DOHH2 (cell line): ENCODE data around the gene KRR1.

Experiments used
- H3F3A ChIP-seq: fragments of 200-600 bp; sonication (generic), shearing (Covaris generic); 2 replicates; pipeline ENCODE4 v1.6.0; 2016; ENCODE audit warnings: antibody characterized with exemption, mild to moderate bottlenecking; ENCODE audit not compliant: control insufficient read depth, insufficient read depth
- H3K27ac ChIP-seq: fragments of 200-600 bp; sonication (generic); 2 replicates; pipeline ENCODE4 v1.5.1; 2014; ENCODE audit warnings: low read depth, mild to moderate bottlenecking, low read length, moderate library complexity
- H3K27me3 ChIP-seq: fragments of 200-600 bp; sonication (generic); 2 replicates; pipeline ENCODE4 v1.6.1; 2014; ENCODE audit warnings: mild to moderate bottlenecking, low read length, mixed read lengths; ENCODE audit not compliant: control insufficient read depth
- H3K36me3 ChIP-seq: fragments of 200-600 bp; sonication (generic); 2 replicates; pipeline ENCODE4 v1.6.1; 2014; ENCODE audit warnings: mild to moderate bottlenecking, low read length, moderate library complexity, mixed read lengths; ENCODE audit not compliant: control insufficient read depth
- H3K4me1 ChIP-seq: fragments of 200-600 bp; sonication (generic); 2 replicates; pipeline ENCODE4 v1.6.1; 2014; ENCODE audit warnings: mild to moderate bottlenecking, low read length, mixed read lengths; ENCODE audit not compliant: control insufficient read depth
- H3K4me2 ChIP-seq: fragments of 200-600 bp; sonication (generic); 2 replicates; pipeline ENCODE4 v1.6.0; 2014; ENCODE audit warnings: mild to moderate bottlenecking, low read length, moderate library complexity
- H3K4me3 ChIP-seq: fragments of 200-600 bp; sonication (generic); 2 replicates; pipeline ENCODE4 v1.5.1; 2014; ENCODE audit warnings: mild to moderate bottlenecking, low read length, mixed read lengths
- H3K79me2 ChIP-seq: fragments of 200-600 bp; sonication (generic); 2 replicates; pipeline ENCODE4 v1.6.1; 2014; ENCODE audit warnings: mild to moderate bottlenecking, low read length, mixed read lengths; ENCODE audit not compliant: control insufficient read depth
- H3K9me2 ChIP-seq: fragments of 200-600 bp; sonication (generic); replicated peaks from 2 replicates; pipeline ENCODE4 v1.6.1; 2014; ENCODE audit warnings: mild to moderate bottlenecking, low read length, mixed read lengths; ENCODE audit not compliant: control insufficient read depth
- H3K9me3 ChIP-seq: fragments of 200-600 bp; sonication (generic); 2 replicates; pipeline ENCODE4 v1.6.1; 2014; ENCODE audit warnings: antibody characterized with exemption, low read length, mixed read lengths; ENCODE audit not compliant: control insufficient read depth, insufficient read depth
- H4K20me1 ChIP-seq: fragments of 200-600 bp; sonication (generic); 2 replicates; pipeline ENCODE4 v1.6.0; 2014; ENCODE audit warnings: low read depth, mild to moderate bottlenecking, antibody characterized with exemption, low read length, moderate library complexity; ENCODE audit not compliant: control insufficient read depth, insufficient read depth
- CTCF ChIP-seq: fragments of 200-600 bp; sonication (generic); IDR thresholded peaks from one replicate; pipeline ENCODE4 v1.5.1; 2014; ENCODE audit warnings: antibody characterized with exemption, mild to moderate bottlenecking, low read depth, low read length; ENCODE audit not compliant: poor library complexity, severe bottlenecking
- EZH2phosphoT487 ChIP-seq: fragments of 200-600 bp; sonication (generic); IDR thresholded peaks from 2 replicates; pipeline ENCODE4 v1.6.1; 2017; ENCODE audit warnings: borderline replicate concordance, mild to moderate bottlenecking, antibody characterized with exemption, low read length, moderate library complexity, mixed read lengths

The KRR1 gene

GRCh38 chr12:75505706-75506312 lies 5.6 kb downstream of the KRR1 start:
- Histone ChIP-seq H3K79me2 (peaks cover 56% of the 10 kb centered on the region), H3K27ac (no peak overlapping the region), H3K27me3 (no peaks in the 10 kb centered on the region), H3K9me3 (no peaks in the 10 kb centered on the region), H3K4me1 (peaks cover 20% of the 10 kb centered on the region), H3K36me3 (peaks cover 93% of the 10 kb centered on the region), H3F3A (peaks cover 9% of the 10 kb centered on the region; the same call in 1 of the 2 replicates), H4K20me1 (peaks cover 5% of the 10 kb centered on the region; the same call in 1 of the 2 replicates), H3K9me2 (no peaks in the 10 kb centered on the region), H3K4me3 (no peak overlapping the region), H3K4me2 (no peak overlapping the region)
- TF ChIP-seq EZH2phosphoT487 = no peak
- TF ChIP-seq CTCF = peak; percentile 69

- peaks cover 6% of the 10 kb centered on the region; the same call in 1 of the 2 replicates for H3K4me1 ChIP-seq
- H3K4me3 ChIP-seq = no peak overlapping the region
- no peaks in the 10 kb centered on the region for H3K27me3 ChIP-seq
- peaks cover 36% of the 10 kb centered on the region for H3K79me2 ChIP-seq
- no peaks in the 10 kb centered on the region for H3K9me2 ChIP-seq
- TF ChIP-seq CTCF = no peak
- no peak for TF ChIP-seq EZH2phosphoT487
- H3K4me2 ChIP-seq = no peak overlapping the region
- no peaks in the 10 kb centered on the region for H3K9me3 ChIP-seq
- H3K36me3 ChIP-seq = peaks cover 95% of the 10 kb centered on the region
- H3F3A ChIP-seq = peaks cover 19% of the 10 kb centered on the region; the same call in 1 of the 2 replicates
- H4K20me1 ChIP-seq = no peaks in the 10 kb centered on the region
- no peak overlapping the region for H3K27ac ChIP-seq
These were observed 7.5 kb downstream of the KRR1 start for GRCh38 chr12:75503866-75504265.

GRCh38 chr12:75503459-75503858 lies 8.0 kb downstream of the KRR1 start:
- Histone ChIP-seq H4K20me1 (no peaks in the 10 kb centered on the region), H3K36me3 (peaks cover 96% of the 10 kb centered on the region), H3K9me3 (no peaks in the 10 kb centered on the region), H3K4me1 (peaks cover 4% of the 10 kb centered on the region; the same call in 1 of the 2 replicates), H3F3A (peaks cover 21% of the 10 kb centered on the region; the same call in 1 of the 2 replicates), H3K27me3 (no peaks in the 10 kb centered on the region), H3K79me2 (peaks cover 32% of the 10 kb centered on the region), H3K4me2 (no peak overlapping the region), H3K4me3 (no peak overlapping the region), H3K9me2 (no peaks in the 10 kb centered on the region), H3K27ac (no peak overlapping the region)
- TF ChIP-seq EZH2phosphoT487 = no peak
- no peak for TF ChIP-seq CTCF
